ENCODE results near the gene TAF4.
"Not testable (repeated sequence)": the region's sequence is repeated elsewhere in the genome, so short reads cannot be mapped to it uniquely, and the experiment has no call there.

The TAF4 gene

DNA sequence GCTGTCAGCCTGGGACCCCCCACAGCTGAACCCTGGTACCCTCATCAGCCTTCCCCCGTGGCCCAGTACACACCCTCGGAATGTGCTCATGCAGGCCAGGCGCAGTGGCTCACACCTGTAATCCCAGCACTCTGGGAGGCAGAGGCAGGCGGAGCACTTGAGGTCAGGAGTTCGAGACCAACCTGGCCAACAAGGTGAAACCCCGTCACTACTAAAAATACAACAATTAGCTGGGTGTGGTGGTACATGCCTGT lies 9.9 kb downstream of the TAF4 start:
- not testable (repeated sequence) for DNase-seq (ENCODE audit: low read depth)

DNA sequence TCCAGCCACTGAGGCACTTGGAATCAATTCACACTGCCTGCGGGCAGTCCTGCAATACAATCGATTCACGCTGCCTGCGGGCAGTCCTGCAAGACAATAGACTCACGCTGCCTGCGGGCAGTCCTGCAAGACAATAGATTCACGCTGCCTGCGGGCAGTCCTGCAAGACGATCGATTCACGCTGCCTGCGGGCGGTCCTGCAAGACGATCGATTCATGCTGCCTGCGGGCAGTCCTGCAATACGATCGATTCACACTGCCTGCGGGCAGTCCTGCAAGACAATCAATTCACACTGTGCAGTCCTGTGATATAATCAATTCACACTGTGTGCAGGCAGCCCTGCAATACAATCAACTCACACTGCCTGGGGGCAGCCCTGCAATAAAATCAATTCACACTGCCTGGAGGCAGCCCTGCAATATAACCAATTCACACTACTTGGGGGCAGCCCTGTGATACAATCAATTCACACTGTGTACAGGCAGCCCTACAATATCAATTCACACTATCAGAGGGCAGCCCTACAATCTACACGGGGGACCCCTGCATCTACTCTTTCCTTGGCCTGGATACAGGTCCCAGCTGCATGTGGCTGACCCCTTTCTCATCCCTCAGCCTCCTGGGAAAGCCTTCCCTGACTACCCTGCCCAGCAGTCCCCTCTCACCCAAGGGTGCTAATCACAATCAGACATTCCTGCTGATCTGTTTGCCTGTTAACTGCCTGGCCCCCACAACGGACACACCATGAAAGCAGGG lies 10.4 kb downstream of the TAF4 start:
- DNase-seq (ENCODE audit: low read depth): no peak

DNA sequence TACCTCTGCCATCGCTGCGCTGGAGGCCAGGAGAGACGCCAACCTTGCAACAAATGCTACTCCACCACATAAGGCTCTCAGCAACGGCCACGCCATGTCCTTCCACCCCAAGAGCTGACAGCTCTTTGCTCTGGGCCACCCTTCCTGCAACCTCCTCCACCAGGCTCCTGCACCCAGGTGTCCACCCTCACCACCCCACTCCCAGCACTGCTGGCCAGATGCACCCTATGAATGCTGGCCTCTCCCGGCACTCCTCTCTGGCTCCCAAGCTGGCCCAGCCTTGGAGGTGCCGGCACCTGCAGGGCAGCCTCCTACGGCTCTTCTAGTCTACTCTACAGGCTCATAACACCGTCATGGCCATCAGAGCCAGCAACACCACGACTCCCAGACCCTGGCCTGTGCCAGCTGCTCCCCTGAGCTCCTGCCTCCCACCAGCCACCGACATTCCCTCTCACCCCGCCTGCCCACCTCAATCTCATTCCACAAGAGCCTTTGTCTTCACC lies 11.2 kb downstream of the TAF4 start:
- no peak for DNase-seq (ENCODE audit: low read depth)

DNA sequence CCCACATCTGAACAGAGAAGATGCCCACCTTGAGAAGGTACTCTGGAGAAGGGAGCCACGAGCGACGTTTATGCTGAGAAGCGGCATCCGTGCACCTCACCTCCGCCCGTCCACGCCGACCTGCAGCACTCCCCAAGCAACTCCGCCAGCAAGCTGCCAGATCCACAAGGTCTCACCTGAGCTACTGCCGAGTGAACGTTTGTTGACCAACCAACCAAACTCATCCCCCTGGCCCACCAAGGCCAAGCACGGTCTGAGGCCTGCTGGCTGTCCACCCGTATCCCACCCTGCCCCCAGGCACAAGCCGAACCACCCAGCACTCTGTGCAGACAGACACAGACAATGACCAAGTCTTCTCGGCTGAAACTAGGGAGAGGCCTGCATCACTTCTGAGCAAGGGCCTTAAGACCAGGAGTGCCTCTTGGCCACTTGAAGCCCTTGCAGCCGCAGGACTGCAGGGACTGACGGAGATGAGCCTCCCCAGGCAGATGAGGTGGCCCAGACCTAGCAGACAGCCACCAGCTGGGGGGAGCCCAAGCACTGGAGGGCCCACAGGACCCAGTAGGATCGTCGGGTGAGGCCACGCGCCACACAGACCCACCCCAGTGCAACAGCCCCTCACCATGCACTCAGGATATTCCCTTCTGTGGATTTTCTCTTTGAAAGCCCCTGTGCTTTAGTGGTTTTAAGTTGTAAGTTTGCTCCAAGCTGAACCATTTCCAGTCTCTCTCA lies 12.1 kb downstream of the TAF4 start:
- no peak for DNase-seq (ENCODE audit: low read depth)

DNA sequence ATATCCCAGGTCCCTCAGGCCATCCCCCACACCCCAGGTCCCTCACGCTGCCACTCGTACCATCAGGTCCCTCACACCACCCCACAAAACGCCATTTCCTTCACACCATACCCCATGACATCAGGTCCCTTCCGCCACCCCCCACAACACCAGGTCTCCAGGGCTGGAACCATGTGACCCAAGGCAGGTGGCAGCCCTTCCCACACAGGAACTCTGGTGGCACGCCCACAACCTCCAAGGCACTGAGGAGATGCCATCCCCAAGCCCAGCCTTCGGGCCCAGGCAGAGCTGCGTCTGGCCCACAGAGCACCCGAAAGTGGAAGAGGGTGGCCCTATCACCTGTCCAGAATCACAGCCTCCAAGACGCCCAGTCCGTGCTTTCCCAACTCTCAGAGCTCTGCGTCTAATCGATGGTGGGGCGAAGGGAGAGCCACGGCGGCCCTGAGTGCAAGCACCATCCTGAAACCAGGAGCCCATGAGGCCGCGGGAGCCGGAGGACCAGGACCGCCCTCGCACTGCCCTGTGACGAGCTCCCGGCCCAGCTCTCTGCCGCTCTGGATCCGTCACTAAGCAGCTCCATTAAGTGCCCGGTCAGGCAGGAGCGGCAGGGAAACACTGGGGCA lies 12.7 kb downstream of the TAF4 start:
- no peak for DNase-seq (ENCODE audit: low read depth)

DNA sequence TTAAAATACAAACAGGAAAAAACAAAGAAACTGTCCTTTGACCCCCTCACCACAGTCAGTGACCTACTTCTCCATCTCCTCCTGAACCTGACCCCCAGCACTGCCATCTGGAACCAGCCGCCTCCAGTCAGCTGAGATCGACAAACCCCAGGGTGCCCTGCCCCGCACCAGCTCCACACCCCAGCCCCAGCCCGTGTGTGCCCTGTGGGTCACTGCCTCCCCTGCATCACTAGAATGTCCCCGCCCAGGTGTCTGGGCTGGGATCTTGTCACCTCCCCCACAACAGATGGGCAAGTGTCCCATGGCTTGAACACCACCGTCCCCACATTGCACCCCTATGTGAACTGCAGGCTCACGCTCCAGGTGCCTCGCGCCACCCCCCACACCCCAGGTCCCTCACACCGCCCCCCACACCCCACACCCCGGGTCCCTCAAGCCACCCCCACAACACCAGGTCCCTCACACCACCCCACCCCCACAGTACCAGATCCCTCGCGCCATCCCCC lies 13.3 kb downstream of the TAF4 start:
- no peak for DNase-seq (ENCODE audit: low read depth)

DNA sequence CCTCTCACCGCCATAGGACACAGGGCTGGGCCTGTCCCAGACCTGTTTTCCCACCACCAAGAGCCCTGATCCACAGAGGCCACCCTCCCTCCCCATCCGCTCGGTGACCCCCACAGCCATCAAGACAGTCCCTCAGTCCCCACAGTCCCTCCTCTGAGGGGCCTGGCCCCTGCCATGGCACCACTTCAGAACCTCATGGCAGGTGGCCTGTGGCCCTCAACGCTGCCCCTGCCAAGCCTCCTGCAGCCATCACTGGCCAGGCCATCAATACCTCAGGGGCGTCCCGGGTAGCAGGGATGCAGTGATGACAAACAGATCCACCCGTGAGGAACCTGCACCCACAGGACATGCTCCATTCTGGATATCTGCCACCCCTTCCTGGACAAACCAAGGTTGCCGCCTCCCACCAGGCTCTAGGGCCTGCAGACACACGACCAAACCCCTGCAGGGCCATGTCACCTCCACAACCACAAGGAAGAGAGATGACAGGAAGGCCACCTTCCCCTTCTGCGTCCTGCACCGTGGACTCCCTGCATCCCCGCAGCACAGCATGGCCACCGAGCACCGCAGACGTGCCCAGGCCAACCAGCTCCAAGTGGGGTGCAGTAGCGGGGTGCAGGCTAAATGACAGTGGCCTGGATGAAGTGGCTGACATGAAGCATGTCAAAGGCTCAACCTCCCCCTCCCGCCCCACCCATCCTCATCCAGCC lies 14.0 kb downstream of the TAF4 start:
- DNase-seq (ENCODE audit: low read depth): no peak

DNA sequence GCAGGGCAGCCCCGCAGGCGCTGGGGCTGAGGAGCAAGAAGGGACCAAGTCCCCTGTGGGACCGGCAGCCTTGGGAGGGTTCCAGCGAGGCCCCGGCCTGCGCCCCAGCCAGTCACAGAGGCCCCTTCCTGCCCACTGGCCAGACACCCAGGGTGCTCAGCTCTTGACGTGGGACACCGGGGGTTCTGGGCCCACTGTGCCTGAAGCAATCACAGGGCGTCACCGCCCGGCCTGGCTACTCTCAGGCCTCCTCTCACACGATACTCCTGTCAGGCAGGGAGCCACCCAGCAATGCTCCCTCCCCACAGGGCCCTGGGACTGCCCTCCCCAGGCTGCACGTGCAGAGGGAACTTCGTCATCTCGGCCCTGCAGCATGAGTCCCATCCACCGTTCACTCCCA lies 14.5 kb downstream of the TAF4 start:
- no peak for DNase-seq (ENCODE audit: low read depth)

DNA sequence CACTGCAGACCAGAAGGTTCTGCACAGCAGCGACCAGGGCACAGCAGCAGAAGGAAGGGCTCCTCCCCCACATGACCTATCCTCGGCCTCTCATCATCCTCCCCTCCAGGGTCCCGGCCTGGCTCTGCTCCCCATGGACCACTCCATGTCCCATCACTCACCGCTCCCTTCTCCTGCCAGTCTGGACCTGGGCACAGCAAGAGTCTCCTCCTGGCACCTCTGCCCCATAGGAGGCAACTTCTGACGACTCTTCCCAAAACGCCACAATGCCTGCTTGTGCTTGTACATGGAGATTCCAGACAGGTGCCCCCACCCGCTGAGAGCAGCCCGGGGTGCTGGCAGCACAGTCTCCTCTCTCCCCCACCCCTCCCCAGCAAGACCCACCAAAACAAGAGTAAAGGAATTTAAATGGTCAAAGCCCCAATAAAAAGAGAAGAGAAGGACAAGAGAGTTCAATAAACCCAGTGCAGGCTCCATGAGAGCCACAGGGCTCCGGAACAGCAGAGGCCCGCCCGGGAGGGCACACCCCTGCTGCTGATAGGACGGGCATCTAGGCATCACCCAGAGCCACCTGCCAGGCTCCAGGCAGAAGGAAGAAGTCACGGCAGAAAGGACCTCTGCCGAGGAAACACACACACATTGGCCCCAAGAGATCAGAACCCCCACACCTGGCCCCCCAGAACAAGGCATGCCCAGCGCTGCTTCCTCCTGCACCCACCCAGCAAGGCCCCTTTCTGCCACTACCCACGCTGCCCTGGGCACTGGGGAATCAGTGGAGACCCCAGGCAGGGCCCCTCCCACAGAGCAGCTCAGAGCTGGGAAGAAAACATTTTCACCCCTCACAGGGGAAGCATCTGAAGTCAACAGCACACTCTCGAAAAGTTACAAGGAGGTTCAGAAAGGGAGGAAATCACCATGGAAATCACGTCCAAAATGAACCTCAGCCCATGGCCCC lies 15.2 kb downstream of the TAF4 start:
- DNase-seq (ENCODE audit: low read depth): no peak

DNA sequence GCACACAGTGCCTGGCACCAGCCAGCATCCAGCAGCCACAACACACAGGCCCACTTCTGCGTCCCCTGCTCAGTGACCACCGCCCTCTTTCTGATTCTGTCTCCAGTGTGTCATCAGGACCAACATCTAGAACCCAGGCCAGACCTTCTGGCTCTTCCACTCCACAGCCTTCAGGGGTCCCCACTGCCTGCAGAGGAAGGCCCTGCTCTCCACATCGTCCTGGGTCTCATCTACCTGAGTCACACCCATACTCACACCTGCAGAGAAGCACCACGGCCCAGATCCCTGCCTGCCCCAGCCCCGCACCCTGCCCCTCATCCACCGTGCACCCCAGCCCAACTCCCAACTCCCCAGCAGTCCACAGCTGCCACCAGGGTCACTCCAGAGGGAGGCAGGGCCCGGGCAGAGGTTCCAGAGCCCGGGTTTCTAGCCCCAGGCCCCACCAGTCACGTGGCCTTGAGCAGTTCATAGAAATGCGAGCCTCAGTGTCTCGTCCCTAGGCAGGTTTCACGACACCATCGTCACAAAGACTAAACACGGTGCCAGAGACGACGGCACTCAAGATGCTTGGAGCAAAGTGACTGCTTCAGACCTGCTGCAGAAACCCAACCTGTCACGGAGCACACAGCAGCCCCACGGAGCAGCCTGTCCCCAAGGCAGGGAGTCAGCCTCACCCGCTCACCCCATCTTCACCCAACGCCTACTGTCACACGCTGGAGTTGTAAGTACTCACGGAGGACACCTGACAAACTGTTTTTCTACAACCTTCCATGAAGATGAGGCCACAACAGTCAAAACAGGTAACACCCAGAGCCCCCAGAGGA lies 16.1 kb downstream of the TAF4 start:
- no peak for DNase-seq (ENCODE audit: low read depth)

DNA sequence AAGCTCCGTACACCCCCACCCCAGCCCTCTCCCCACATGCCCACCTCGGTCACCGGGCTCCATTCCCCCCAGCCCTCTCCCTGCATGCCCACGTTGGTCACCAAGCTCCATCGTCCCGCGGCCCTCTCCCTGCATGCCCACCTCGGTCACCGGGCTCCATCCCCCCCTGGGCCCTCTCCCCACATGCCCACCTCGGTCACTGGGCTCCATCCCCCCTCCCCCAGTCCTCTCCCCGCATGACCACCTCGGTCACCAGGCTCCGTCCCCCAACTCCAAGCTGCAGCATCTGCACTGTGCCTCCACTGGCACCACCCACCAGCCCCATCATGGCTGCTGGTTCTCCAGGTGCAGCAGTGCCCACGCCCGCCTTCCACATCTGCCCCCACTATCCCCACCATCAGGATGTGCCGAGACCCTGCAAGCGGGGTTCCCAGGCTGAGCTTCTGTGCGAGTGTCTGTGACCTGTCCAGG lies 16.8 kb downstream of the TAF4 start:
- no peak for DNase-seq (ENCODE audit: low read depth)

DNA sequence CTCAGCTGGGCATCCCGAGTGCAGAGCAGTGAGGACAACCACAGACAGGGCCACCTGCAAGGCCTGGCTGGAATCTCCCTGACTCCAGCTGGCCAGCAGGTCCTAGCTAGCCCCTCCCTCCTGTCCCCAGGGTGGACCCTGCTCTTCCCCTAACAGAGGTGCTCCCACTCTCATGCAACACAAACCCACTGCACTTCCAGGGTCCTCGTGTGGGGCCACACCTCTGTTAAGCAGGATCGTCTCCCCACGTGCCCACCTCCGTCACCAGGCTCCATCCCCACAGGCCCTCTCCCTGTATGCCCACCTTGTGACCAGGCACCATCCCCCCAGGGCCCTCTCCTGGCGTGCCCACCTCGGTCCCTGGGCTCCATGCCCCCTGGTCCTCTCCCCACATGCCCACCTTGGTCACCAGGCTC lies 17.3 kb downstream of the TAF4 start:
- DNase-seq (ENCODE audit: low read depth): no peak

DNA sequence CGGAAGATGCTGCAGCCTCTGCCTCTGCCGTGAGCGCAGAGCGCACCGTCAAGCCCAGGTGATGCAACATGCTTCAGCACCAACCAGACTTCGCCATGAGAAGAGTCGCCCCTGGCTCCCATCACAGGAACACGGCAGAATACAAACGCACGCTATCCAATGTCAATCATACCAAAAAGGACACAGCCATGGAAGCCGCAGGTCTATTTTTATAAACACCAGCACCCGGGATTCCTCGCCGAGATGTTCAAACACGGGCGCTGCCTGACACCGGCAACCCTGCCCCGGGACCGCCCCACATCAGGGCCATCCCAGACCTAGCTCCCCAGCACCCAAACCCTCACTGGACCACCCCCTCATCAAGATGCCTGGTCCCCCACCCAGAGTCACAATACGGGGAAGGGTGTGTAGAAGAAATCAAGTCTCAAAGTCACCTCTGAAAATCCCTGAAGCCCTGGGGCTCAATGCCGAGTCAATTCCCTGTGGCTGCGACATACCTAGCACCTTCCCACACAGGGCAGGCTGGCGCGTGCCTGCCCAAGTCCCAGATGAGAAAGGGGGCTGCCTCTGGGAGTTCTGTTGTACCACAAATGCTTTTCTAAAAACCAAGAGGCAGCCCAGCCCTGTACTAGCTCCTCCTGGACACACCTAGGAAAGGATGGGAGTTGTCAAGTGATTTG lies 17.9 kb downstream of the TAF4 start:
- DNase-seq (ENCODE audit: low read depth): no peak

DNA sequence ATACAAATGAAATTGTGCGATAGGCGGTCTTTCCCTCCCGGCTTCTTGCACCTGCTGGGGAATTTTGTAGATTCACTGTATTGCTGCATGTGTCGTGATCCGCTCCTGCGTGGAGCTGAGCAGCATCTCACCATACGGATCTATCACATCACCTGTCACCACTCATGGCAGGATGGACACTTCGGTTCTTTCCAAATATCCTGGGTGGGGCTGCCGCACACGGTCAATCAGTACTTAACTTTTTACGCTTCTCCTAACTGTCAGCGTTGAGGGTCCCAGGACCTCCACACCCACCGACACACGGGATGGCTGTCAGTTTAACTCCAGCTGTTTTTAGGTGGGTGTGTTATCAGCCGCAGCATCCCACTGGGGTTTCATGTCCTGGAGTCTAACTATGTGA lies 19.2 kb downstream of the TAF4 start:
- no peak for DNase-seq (ENCODE audit: low read depth)

DNA sequence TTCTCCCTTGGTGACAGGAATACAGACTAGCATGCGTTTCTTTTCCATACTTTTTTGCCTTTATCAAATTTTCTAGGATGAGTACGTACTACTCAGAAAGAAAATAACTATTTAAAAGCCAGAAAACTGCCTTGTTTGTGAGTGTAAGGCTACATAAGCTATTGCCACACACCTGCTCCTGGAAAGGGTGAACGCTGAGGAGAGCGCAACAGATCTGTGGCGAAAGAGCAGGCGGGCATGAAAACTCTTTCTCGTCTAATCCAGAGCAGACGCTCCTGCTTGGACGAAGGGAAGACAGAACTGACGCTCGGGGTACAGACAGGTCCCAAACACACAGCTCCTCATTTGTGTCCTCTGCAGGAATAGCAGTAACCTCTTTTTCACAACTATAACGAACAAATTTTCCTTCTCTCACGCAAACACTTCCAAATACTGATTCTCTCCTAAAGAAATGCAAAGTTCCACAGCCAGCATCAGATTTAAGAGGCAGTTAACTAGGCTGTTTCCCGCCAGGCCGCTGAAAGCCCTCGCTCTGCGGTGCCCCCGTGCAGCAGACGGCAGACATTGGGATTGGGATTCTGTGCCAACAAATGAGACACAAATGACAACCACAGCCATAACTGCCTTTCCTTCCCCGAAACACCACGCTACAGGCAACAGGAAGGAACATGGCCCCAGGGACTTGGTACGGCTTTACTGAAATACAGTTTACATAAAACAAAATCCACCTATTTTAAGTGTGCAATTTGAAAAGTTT lies 20.0 kb downstream of the TAF4 start:
- no peak for DNase-seq (ENCODE audit: low read depth)

DNA sequence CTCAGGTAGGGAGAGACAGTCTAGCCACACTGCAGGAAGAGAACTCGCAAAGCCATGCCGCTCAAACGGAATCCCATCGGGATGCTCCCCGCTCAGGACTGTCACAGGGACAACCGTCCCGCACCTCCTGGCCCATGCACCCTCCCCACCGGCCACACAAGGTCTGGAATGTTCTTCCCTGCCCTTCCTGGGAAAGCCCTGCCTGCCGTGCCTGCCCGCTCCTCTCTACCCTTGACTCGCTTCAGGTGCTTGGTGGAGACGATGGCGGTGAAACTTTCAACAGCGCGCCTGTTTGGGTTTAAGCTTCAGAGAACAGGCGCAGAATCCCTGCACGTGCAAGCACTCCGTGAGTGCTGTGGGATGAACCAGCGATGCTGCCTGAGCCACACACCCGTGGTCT lies 20.6 kb downstream of the TAF4 start:
- DNase-seq (ENCODE audit: low read depth): no peak

DNA sequence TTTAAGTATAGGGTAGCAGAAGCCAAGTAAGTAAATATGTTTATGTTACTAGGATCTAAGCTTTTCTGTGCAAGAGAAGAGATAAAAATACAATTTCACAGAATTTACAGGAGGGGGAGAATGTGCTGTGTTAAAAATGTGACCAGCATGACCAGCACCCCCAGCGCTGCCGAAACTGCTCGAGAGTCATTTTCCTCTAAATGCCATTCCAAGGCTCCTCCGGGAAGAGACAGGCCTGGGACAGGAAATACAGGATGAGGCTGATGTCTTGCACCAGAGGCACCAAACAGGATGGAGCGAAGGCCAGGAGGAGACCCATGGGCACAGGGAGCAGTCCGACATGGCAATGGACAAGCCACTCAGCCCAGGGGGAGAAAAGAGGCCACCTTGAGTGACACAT lies 21.1 kb downstream of the TAF4 start:
- no peak for DNase-seq (ENCODE audit: low read depth)

DNA sequence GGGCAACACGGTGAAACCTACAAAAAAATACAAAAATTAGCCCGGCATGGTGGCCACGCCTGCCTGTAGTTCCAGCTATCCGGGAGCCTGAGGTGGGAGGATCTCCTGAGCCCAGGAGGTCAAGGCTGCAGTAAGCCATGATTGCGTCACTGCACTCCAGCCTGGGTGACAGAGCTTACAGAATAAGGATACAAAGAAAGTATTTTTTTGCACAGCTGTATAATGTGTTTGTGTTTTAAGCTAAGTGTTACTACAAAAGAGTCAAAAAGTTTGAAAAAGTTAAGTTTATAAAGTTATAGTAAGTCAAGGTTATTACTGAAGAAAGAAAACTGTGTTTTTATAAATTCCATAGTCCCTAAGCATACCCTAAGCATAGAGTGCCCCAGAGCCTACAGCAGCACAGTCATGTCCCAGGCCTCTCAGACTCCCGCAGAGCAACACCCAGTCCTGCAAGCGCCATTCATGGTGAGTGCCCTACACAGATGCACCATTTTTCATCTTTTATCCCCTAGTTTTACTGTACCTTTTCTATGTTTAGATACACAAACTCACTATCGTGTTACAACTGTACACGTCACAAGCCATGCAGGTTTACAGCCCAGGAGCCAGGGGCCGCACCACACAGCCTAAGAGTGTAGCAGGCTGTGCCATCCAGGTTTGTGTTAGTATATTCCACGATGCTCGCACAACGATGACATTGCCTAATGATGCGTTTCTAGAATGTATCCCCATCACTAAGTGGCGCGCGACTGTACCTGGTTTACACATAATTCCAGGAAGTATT lies 22.4 kb downstream of the TAF4 start:
- DNase-seq (ENCODE audit: low read depth): no peak

All from HS-27A (cell line).